ENCODE results near the gene GEMIN7.

Gene GEMIN7

DNA sequence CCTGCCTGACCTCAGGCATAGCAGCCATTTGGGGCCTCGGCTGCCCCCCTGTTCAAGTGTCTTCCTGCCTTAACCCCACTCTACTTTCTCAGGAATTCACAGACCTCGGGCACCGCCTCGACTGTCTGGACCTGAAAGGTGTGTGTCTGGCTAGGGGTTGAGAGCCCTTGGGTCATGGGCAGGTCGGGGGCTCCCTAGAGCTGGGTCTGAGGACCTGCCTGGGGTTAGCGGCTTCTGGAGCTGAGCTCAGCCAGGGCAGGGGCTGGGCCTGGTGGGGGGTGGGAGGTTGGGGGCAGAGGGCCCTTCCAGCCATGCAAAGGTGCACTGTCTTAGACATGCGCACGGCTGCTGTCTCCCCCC lies 61.1 kb downstream of the GEMIN7 start:
- no peak for TF ChIP-seq CTCF (IDR thresholded peaks at IDR 0.05; ENCODE audit: poor library complexity, severe bottlenecking)
- H3K36me3 ChIP-seq (ENCODE audit: low read depth), result peaks cover 10% of the 10 kb centered on the region; the same call in 1 of the 2 replicates
- no peaks in the 10 kb centered on the region for H3K9me3 ChIP-seq (ENCODE audit: severe bottlenecking)
- H3K27me3 ChIP-seq (ENCODE audit: insufficient read depth, poor library complexity, severe bottlenecking), result no peaks in the 10 kb centered on the region
- H3K4me3 ChIP-seq (ENCODE audit: severe bottlenecking), result no peak overlapping the region
- H3K27ac ChIP-seq (ENCODE audit: poor library complexity, severe bottlenecking), result no peak overlapping the region
- H3K4me1 ChIP-seq (ENCODE audit: insufficient read depth, poor library complexity, severe bottlenecking), result no peaks in the 10 kb centered on the region
- DNase-seq (ENCODE audit: low spot score) (no peak), ATAC-seq (ENCODE audit: low read depth) (no peak)

DNA sequence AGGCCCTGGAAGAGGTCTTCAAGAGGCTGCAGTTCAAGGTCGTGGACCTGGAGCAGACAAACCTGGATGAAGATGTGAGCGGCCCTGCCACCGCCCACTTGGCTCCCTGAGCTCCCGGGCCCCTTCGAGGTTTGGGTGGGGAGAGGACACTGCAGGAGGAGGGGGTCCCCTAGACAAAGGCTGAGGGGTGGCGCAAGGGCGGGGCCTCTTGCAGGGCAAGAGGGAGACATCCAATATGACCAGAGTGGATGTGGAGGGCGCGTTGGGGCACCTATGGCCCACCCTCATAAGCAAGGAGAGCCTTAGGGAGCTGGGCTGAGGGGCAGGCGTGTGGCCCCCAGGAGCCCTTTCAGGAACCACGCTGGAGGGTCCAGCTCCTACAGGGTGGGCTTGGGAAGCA lies 61.5 kb downstream of the GEMIN7 start:
- Histone ChIP-seq H3K27me3 (ENCODE audit: insufficient read depth, poor library complexity, severe bottlenecking) (no peaks in the 10 kb centered on the region), H3K4me1 (ENCODE audit: insufficient read depth, poor library complexity, severe bottlenecking) (no peaks in the 10 kb centered on the region), H3K36me3 (ENCODE audit: low read depth) (peaks cover 10% of the 10 kb centered on the region; the same call in 1 of the 2 replicates), H3K27ac (ENCODE audit: poor library complexity, severe bottlenecking) (no peak overlapping the region), H3K4me3 (ENCODE audit: severe bottlenecking) (no peak overlapping the region), H3K9me3 (ENCODE audit: severe bottlenecking) (no peaks in the 10 kb centered on the region)
- no peak for DNase-seq (ENCODE audit: low spot score)
- ATAC-seq (ENCODE audit: low read depth), result no peak
- TF ChIP-seq CTCF (IDR thresholded peaks at IDR 0.05; ENCODE audit: poor library complexity, severe bottlenecking), result no peak
